NCI-H510A treated with DMSO at 0.1 percent for 48 hours (cell line): ENCODE data around the gene CNNM2.
A peak's percentile ranks its signal among the peaks of the same experiment; 100 is the strongest.
"Not testable (repeated sequence)": the region's sequence is repeated elsewhere in the genome, so short reads cannot be mapped to it uniquely, and the experiment has no call there.

Experiments used
- DNase-seq: peaks from one replicate; lab custom pipeline; 2025; lab: John Stamatoyannopoulos, UW

The CNNM2 gene

DNA sequence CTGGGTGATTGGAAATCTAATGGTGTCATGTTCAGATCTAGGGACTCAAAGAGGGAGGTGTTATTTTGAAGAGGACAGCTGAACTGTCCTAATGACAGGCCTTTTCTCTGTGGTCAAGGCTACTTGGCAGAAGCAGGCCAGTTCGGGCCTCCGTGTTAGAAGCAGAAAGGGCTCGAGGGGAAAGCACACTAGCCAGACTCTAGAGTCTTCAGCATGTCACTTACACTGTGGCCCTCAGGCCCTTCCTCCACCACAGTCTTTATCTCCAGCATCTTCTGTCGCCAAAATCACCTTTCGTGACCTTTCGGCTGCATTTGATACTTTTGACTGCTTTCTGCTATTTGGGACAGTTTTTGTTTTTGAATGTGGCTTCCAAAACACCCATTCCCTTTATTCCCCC lies 123.3 kb downstream of the CNNM2 start:
- DNase-seq: no peak

- peak; percentile 94 for DNase-seq
These were observed 124.0 kb downstream of the CNNM2 start for GRCh38 chr10:103042129-103042528.

- DNase-seq: no peak
These were observed 124.8 kb downstream of the CNNM2 start for GRCh38 chr10:103042908-103043307.

- no peak for DNase-seq
These were observed 126.9 kb downstream of the CNNM2 start for GRCh38 chr10:103044942-103045489.

DNA sequence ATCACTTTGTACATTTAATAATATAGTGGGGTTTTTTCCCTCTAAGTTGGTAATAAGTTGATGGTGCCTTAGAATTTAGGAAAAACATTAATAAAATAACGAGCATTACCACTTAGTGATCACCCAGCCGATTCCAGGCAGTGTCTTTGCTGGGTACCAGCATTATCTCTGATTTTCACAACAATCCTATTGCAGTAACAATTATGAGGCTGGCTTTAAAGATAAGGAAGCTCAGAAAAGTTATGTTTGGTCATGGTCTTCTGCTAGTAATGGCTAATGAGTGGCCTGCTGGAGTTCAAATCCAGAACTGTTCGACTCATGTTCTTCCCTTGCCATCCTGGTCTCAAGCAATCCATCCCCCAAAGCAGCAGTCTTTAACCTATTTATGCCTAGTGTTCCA lies 127.9 kb downstream of the CNNM2 start:
- no peak for DNase-seq

- DNase-seq: no peak
These were observed 129.3 kb downstream of the CNNM2 start for GRCh38 chr10:103047381-103047780.

GRCh38 chr10:103049237-103049636 lies 131.1 kb downstream of the CNNM2 start:
- no peak for DNase-seq

DNA sequence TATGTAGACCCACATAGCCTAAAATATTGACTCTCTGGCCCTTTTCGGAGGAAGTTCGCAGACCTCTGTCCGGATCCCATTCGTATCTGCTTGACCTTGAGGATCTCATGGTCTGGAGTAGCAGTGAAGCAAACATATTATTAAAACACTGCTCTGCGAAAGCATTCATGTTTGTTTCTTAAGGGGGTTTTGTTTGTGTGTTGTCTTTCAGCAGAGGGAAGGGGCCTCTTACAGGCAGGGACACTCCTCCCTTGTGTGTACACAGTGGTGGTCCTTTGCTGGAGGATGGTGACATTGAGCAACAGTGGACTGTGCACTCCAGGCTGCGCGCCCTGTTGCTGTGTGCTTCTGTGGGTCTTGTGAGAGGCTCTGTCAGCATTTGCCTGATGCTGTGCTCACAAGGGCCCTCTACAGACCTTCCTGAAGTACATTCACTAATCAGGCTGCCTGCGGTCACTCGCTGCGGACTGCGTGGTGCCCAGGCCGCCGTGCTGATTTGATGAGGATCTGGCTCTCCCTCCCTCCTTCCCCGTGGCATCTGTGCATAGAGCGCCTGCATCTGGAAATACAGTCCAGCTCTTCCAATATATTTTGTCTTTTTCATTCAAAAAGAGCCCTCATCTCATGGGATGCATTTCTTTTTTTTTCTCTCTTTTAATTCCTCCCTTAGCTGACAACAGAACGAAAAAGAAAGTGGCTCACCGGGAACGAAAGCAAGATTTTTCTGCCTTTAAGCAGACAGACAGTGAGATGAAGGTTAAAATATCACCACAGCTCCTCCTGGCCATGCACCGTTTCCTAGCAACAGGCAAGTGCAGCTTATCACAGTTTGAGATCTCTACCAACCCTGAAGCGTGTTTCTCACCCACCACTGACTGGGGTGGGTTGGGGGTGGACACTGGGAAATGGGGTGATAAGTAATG lies 135.8 kb downstream of the CNNM2 start:
- peak; percentile 79 for DNase-seq

- no peak for DNase-seq
These were observed 136.5 kb downstream of the CNNM2 start for GRCh38 chr10:103054621-103055020.

DNA sequence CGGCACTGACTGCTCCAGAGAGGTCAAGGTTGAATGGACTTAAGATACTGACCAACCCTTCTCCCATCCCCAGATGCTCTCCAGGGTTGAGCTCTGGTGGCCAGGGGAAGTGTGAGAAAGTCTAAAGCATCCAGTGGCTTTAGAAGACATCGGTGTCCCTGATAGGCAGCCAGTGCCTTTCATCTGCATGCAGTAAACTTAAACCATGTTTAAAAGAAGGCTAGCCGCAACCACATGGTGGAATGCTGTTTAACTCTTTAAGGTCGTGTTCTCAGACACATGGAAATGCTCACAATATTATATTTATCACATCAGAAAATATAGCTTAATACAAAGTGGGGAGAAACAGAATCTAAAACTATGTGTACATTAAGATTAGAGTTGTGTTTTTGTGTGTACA lies 137.0 kb downstream of the CNNM2 start:
- no peak for DNase-seq

- no peak for DNase-seq
These were observed 139.9 kb downstream of the CNNM2 start for GRCh38 chr10:103058034-103058433.

DNA sequence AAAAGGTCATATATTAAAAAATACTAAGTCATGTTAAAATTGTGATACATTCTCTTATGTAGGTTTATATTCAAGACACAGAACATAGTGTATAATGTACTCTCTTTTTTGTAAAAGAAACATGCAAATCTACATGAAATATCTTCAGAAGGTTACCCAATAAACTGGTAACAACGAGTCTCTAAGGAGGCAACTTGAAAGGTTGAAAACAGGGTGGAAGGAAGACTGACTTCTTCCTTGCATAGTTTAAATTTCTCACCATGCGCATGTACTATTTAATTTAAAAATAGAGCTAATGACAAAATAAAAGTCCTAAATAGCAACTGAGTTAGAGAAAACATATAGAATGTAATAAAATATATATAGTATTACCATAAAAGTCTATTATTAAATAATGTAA lies 142.5 kb downstream of the CNNM2 start:
- no peak for DNase-seq

DNA sequence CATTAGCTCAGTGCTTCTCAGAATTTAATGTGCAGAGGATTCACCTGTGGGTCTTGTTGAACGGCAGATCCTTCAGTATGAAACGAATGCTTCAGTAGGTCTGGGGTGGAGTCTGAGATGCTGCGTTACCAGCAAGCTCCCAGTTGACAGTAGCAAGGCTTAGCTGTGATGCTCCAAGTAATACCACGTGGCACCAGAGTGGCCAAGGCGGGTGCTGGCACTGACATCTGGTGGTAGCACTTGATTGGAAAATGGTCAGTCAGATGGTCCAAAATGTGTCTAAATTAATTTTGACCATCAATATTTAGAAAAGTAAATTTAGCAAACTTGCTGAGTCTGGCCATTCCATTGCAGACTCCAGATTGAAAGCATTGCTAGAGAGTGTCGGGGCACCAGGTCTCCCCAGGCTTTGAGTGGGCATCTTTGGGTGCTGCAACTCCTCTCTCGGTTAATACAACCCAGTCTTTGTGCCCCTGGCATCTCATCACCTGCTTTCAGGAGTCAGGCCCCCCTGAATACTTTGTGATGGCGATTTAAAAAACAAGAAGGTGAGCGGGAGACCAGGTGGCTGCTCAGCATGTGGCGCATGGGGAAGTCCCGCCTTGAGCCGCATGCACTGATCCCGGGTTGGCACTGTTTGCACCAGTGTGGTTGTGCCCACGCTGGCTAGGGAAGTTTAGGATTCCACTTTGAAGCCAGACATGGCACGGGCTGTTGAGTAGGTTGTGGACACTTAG lies 144.9 kb downstream of the CNNM2 start:
- no peak for DNase-seq

- no peak for DNase-seq
These were observed 146.9 kb downstream of the CNNM2 start for GRCh38 chr10:103064956-103065355.

DNA sequence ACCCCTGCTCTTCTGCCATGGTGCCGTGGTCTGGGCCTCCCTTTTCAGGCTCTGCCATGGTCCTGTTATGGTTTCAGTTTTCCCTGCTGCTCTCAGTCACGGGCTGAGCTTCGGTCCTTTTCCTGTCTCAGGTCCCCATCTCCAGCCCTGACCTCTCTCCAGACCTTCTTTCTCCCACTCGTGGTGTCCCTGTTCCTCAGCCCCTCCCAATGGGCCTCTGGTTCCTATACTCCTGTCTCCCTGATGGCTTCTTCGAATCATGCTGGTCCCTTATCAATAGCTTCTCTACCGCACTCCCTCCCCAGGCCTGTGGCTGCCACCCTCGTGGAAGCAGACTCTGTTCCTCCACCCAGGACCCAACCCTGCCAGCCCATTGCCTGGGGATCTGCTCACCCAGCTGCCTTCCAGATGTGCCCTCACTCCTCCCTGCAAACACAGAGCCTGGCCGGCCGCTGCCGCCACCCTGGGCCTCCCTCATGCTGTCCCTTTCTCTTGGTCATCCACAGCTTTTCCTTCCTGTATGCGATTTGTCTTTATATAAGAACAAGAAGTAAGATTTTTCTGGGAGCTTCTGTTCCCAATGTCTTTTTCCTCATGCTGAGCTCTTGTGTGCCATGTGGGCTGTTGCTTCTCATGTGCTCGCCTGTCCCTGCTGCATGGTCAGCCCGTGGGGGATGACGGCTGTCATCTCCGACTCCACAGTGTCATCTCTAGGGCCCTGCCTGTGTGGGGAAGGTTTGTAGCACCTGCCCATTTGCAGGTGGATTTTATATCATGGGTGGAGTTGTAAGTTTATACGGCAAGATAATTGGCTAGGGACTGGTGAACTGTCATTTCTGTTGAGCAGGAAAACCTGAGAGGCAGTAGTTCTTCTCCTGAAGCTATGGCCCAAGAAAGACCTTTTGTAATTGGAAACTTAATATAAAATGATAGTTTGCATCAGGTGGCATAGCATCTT lies 148.3 kb downstream of the CNNM2 start:
- DNase-seq: no peak

- not testable (repeated sequence) for DNase-seq
These were observed 149.0 kb downstream of the CNNM2 start for GRCh38 chr10:103067099-103067477.

- no peak for DNase-seq
These were observed 149.4 kb downstream of the CNNM2 start for GRCh38 chr10:103067484-103067883.

DNA sequence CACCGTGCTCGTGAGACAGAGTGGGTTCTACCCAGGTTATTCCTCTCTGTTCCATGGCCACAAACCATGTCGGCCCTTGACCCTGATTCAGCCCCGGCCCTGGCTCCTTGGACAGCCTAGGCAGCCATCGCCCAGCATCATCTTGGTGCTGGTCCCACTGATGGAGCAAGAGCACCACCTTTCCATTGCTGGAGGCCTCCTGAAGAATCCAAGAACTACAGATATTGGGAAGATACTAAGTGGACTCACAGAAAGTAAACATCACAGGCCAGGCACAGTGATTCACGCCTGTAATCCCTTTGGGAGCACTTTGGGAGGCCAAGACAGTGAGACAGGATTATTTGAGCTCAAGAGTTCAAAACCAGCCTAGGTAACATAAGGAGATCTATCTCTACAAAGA lies 149.9 kb downstream of the CNNM2 start:
- DNase-seq: no peak

- DNase-seq: peak; percentile 76
These were observed 151.6 kb downstream of the CNNM2 start for GRCh38 chr10:103069453-103070331.

- no peak for DNase-seq
These were observed 154.2 kb downstream of the CNNM2 start for GRCh38 chr10:103072276-103072675.

DNA sequence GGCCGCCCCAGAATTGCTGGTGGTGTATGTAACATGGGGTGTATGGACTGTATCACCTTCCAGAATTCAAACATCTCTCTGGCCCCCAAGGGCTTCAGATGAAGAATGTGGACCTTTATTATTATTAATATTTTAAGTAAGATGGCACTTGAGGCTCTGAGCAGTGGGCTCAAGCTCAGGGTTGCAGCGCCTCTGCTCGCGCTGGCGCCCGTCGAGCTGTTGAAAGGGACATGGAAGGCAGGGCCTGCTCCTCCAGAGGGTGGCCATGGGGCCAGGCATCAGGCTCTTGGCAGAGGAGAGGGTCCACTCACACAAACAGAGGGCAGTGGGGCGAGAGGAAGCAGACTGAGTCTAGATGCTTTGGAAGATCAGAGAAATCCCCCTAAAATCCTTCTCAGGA lies 154.8 kb downstream of the CNNM2 start:
- no peak for DNase-seq
